HEK293 (cell line): ENCODE data around the gene RPL26.

Source experiments
- OVOL3 ChIP-seq: fragments of 450-650 bp; formaldehyde crosslinking; IDR thresholded peaks from 2 replicates; pipeline ENCODE4 v1.5.1; 2016; ENCODE audit warnings: missing biosample characterization, missing genetic modification characterization
- SCRT1 ChIP-seq: fragments of 450-650 bp; formaldehyde crosslinking; IDR thresholded peaks from 2 replicates; pipeline ENCODE4 v1.5.1; 2016; ENCODE audit warnings: missing biosample characterization, missing genetic modification characterization, borderline replicate concordance
- ZBTB7A ChIP-seq: fragments of 450-650 bp; formaldehyde crosslinking; IDR thresholded peaks from 2 replicates; pipeline ENCODE4 v1.5.1; 2016; ENCODE audit warnings: low read depth, missing biosample characterization, missing genetic modification characterization
- ZFP3 ChIP-seq: fragments of 450-650 bp; formaldehyde crosslinking; IDR thresholded peaks from 2 replicates; pipeline ENCODE4 v1.5.1; 2016; ENCODE audit warnings: low read depth, missing biosample characterization, missing genetic modification characterization
- ZNF26 ChIP-seq: fragments of 450-650 bp; formaldehyde crosslinking; IDR thresholded peaks from 2 replicates; pipeline ENCODE4 v1.5.1; 2016; ENCODE audit warnings: missing biosample characterization, missing genetic modification characterization
- ZNF266 ChIP-seq: fragments of 450-650 bp; formaldehyde crosslinking; IDR thresholded peaks from 2 replicates; pipeline ENCODE4 v1.5.1; 2016; ENCODE audit warnings: missing biosample characterization, missing genetic modification characterization, low read depth
- ZNF292 ChIP-seq: fragments of 450-650 bp; formaldehyde crosslinking; IDR thresholded peaks from 2 replicates; pipeline ENCODE4 v1.5.1; 2016; ENCODE audit warnings: low read depth, missing biosample characterization, missing genetic modification characterization, borderline replicate concordance

GRCh38 chr17:8376271-8377067, 6.5 kb downstream of the RPL26 start, which contains the start of gene KRABD2:
- TF ChIP-seq ZNF292 (tag by site-specific recombination) (no peak), ZBTB7A (tag by site-specific recombination) (no peak), ZFP3 (no peak), OVOL3 (tag by site-specific recombination) (0 out of 2 replicates have a peak, but pooled peaks have one; percentile 13), SCRT1 (tag by site-specific recombination) (no peak), ZNF26 (tag by site-specific recombination) (no peak), ZNF266 (no peak)
